NCI-H2196 treated with DMSO at 0.1 percent for 48 hours (cell line): ENCODE measurements around the gene OR4M1.
"Not testable (repeated sequence)": the region's sequence is repeated elsewhere in the genome, so short reads cannot be mapped to it uniquely, and the experiment has no call there.

Experiments
- DNase-seq: peaks from one replicate; lab custom pipeline; 2025; ENCODE audit not compliant: unreplicated experiment; lab: John Stamatoyannopoulos, UW

OR4M1 gene, protein sequence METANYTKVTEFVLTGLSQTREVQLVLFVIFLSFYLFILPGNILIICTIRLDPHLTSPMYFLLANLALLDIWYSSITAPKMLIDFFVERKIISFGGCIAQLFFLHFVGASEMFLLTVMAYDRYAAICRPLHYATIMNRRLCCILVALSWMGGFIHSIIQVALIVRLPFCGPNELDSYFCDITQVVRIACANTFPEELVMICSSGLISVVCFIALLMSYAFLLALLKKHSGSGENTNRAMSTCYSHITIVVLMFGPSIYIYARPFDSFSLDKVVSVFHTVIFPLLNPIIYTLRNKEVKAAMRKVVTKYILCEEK

GRCh38 chr14:19773204-19773603, at the start of gene OR4M1:
TSS of gene OR4M1 (plus strand) at chr14:19773504. CDS start at chr14:19780323, 6,819 bp downstream.
- DNase-seq, result not testable (repeated sequence)

DNA sequence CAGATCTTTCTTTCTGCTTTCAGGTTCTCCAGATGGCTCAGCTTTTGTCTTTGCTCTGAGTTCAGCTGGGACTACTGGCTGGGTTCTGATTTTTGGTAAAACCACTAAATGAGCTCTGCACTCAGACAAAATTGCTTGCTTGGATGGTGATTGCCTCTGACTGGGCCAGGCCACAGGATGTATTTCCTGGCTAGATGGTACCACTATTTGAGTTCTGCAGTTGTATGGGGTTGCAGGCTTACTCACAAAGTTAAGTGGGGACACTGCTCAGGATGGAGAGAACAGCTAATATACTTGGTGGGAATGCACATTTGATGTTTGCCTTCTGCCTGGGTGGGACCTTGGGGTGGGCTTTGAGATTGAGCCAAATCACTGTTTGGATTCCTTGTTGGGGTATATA, 43.9 kb upstream of the OR4M1 start:
- DNase-seq, result no peak

DNA sequence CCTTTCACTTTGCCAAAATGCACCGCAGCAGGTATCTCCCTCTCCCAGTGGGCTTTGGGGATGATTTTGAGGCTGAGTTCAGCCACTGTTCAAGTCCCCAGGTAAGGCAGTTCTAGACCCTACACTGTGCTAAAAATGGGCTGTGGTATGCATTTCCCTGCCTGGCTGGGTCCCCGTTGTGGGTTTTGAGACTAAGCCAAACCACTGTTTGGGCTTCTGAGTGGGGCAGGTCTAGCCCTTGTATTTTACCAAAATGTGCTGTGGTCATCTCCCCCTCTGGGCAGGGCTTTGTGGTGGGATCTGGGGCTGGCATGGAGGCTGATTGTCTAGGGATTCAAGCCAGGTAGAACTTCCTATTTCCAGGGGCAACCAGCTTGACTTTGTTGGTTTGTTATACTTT, 43.5 kb upstream of the OR4M1 start:
- DNase-seq, result no peak

DNA sequence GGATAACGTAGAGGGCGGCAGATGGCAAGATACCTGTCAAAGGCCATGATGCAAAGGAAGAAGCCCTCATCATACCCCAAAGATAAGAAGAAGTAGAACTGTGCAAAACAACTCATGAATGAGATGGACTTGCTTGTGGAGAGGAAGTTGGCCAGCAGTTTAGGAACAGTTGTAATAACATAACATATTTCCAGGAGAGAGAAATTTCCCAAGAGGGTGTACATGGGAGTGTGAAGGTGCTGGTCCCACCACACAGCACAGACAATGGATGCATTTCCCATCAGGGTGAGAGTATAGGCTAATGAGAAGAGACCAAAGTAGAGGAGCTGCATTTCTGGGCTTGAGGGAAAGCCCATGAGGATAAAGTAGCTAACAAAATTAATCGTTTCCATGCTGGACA, 39.4 kb upstream of the OR4M1 start:
- DNase-seq, result not testable (repeated sequence)

- no peak for DNase-seq
These were observed 30.0 kb upstream of the OR4M1 start, which contains the start of gene OR4Q3 for GRCh38 chr14:19743256-19743655. TSS of gene OR4Q3 (plus strand) at chr14:19743571.

DNA sequence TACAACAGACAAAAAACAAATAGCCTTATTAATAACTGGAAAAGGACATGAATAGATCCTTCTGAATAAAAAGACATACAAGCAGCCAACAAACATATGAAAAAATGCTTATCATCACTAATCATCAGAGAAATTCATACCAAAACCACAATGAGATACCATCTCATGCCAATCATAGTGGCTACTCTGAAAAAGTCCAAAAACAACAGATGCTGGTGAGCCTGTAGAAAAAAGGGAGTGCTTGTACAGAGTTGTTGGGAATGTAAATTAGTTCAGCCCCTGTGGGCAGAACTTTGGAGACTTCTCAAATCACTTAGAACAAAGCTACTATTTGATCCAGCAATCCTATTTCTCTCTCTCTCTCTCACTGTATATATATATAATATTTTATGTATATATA, 21.0 kb upstream of the OR4M1 start:
- not testable (repeated sequence) for DNase-seq

GRCh38 chr14:19754172-19754571, 19.1 kb upstream of the OR4M1 start:
- DNase-seq, result no peak

GRCh38 chr14:19771491-19771890, 1.8 kb upstream of the OR4M1 start:
- DNase-seq, result not testable (repeated sequence)

DNA sequence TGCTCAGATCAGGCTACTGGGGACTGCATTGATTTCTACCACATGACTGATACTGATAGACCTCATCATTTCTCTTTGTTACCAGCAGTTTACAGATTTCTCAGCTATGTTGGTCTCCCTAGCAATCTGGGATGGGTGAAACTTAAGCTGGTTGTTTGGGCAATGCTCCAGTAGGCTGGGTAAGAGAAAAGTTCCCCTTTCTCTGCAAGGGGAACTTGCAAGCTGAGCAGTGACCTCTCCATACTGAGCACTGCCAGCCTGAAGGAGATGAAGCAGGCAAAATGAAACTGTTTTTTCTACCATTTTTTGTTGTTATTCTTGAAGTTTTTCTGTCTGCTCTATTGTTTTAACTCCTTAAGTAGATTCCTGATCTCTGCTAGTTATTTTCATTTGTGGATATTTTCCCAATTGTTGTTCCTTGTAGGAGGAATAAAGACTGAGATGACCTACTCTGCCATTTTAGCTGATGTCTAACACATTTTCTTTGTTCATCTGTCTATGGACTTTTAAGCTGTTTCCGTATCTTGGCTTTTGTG, 1.3 kb upstream of the OR4M1 start:
- DNase-seq, result no peak

DNA sequence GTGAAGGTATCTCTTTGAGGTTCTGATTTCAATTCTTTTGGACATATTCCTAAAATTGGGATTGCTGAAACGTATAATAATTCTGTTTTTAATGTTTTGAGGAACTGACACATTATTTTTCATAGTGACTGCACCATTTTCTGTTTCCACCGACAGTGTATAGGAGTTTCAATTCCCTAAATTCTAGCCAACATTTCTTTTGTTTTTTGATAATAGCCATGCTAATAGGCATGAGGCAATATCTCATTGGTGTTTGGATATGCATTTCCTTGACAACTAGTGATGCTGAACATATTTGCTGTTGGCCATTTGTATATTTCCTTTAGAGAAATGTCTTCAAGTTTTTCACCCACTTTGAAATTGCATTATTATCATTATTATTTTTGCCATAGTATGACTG, 850 bp upstream of the OR4M1 start:
- DNase-seq, result not testable (repeated sequence)

DNA sequence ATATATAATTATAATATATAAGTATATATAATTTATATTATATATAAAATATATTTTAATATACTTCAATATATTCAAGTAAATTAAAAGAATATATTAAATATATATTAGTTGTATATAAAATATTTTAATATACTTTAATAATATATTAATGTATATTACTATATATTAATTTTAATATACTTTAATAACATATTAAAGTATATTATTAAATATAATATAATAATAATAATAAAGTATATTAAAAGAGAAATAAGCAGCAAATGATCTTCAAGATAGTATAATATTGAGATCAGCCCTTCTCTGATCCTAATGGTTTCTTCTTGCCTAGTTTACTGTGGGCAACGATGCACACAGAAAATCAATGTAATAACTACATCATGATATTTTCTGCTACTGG, 2.3 kb downstream of the OR4M1 start:
- no peak for DNase-seq

- not testable (repeated sequence) for DNase-seq
These were observed 12.5 kb downstream of the OR4M1 start for GRCh38 chr14:19785848-19786247.

- not testable (repeated sequence) for DNase-seq
These were observed 14.0 kb downstream of the OR4M1 start for GRCh38 chr14:19787318-19787717.

GRCh38 chr14:19788150-19788549, 14.8 kb downstream of the OR4M1 start:
- not testable (repeated sequence) for DNase-seq

DNA sequence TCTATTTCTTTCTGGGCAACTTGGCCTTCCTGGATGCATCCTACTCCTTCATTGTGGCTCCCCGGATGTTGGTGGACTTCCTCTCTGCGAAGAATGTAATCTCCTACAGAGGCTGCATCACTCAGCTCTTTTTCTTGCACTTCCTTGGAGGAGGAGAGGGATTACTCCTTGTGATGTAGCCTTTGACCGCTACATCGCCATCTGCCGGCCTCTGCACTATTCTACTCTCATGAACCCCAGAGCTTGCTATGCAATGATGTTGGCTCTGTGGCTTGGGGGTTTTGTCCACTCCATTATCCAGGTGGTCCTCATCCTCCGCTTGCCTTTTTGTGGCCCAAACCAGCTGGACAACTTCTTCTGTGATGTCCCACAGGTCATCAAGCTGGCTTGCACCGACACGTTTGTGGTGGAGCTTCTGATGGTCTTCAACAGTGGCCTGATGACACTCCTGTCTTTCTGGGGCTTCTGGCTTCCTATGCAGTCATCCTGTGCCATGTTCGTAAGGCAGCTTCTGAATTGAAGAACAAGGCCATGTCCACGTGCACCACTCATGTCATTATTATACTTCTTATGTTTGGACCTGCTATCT, 23.3 kb downstream of the OR4M1 start:
- not testable (repeated sequence) for DNase-seq

DNA sequence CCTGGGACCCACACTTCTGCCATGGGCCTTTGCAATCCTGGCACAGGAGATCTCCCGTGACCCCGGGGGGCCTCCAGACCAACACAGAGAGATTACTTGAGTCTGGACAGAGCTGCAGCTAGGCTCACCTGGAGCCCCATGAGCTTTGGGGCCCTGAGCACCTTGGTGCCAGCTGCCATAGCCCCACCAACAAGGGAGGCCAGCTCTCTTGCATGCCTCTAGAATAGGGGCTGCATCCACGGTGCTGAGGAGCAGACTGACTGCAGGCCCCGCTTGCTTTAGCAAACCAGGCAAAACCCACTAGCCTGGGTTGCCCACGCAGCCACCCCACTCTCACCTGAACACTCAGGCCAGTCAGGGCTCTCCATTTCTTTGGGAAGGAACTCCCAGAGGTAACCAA, 26.6 kb downstream of the OR4M1 start:
- DNase-seq, result no peak

GRCh38 chr14:19800282-19801117, 27.2 kb downstream of the OR4M1 start:
- no peak for DNase-seq

- DNase-seq, result no peak
These were observed 27.8 kb downstream of the OR4M1 start for GRCh38 chr14:19801118-19801464.

DNA sequence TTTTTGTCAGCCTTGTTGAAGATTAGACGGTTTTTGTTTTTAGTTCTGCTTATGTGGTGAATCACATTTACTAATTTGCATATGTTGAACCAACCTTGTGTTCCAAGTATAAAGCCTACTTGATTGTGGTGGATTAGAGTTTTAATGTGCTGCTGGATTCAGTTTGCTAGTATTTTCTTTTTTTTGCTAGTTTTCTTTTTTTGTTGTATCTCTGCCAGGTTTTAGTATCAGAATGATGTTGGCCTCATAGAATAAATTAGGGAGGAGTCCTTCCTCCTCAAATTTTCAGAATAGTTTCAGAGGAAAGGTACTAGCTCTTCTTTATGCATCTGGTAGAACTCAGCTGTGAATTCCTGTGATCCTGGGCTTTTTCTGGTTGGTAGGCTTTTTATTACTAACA, 30.2 kb downstream of the OR4M1 start, which contains the start of gene OR4N2:
Gene OR4N2 (plus strand): TSS at position 301 of the 400 bp plus-strand sequence. CDS start 23,679 bp downstream, outside the sequence.
- DNase-seq, result not testable (repeated sequence)

DNA sequence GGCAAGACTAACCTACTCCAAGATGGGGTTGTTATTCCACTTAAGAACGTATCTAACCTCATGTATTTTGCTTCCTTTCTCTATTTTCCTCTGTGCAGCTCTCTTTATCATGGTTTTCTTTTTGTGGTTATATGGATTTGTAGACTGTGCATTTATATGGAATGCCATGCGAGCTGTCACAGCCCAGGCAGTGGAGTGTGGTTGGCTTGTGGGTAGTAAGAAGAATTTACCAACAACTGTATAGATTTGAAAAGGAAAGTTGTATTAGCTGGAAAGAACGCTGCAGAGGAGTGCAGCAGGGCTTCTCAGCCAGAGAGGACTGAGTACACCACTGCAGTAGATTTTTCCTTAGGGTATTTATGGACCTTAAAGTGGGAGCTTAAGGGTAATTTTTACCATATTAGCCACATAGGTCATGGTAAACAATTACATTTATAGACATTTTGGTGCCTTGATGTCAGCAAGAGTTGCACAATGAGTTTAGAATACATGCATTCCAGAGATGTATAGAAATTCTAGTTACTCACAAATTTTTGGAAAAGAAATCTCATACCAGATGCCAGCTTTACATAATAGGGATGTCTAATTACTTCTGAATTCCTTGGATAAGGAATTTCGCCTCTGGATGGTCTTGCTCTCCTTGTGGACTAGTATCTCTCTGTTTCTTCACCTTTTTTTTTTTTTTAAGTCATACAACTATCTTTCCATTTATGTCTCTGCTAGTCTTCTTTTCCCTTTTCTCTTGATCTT, 40.0 kb downstream of the OR4M1 start:
- DNase-seq, result not testable (repeated sequence)

- DNase-seq, result not testable (repeated sequence)
These were observed 46.6 kb downstream of the OR4M1 start for GRCh38 chr14:19819879-19820278.
